RWPE2 (cell line): ENCODE measurements around the gene ALG5.

ENCODE experiments used
- ATAC-seq: fragments of 200-7000 bp; cut with Tn5 transposase; 3 replicates; pipeline ENCODE4 v1.9.1; 2021; ENCODE audit warnings: low read depth
- DNase-seq: peaks from one replicate; pipeline ENCODE4 v3.0.0-alpha.2; 2020; ENCODE audit warnings: low spot score
- H3K27ac ChIP-seq: fragments of 450-650 bp; 2 replicates; pipeline ENCODE4 v1.5.1; 2017; ENCODE audit warnings: mild to moderate bottlenecking; ENCODE audit not compliant: poor library complexity, severe bottlenecking
- H3K27me3 ChIP-seq: fragments of 250-450 bp; sonication (Bioruptor Pico); 2 replicates; pipeline ENCODE4 v1.5.1; 2021; ENCODE audit warnings: mild to moderate bottlenecking, moderate library complexity; ENCODE audit not compliant: insufficient read depth, poor library complexity, severe bottlenecking
- H3K36me3 ChIP-seq: fragments of 250-450 bp; sonication (Bioruptor Pico); 2 replicates; pipeline ENCODE4 v1.5.1; 2020; ENCODE audit warnings: low read depth, mild to moderate bottlenecking, moderate library complexity
- H3K4me1 ChIP-seq: fragments of 250-450 bp; sonication (Bioruptor Pico); 2 replicates; pipeline ENCODE4 v1.5.1; 2021; ENCODE audit warnings: mild to moderate bottlenecking, moderate library complexity; ENCODE audit not compliant: insufficient read depth, poor library complexity, severe bottlenecking
- H3K4me3 ChIP-seq: fragments of 250-450 bp; sonication (Bioruptor Pico); 2 replicates; pipeline ENCODE4 v1.5.1; 2021; ENCODE audit warnings: mild to moderate bottlenecking, moderate library complexity; ENCODE audit not compliant: severe bottlenecking
- H3K9me3 ChIP-seq: fragments of 250-450 bp; sonication (Bioruptor Pico); 2 replicates; pipeline ENCODE4 v1.5.1; 2021; ENCODE audit warnings: mild to moderate bottlenecking, moderate library complexity; ENCODE audit not compliant: severe bottlenecking
- CTCF ChIP-seq: fragments of 450-650 bp; IDR thresholded peaks from one replicate; pipeline ENCODE4 v1.5.1; 2017; ENCODE audit warnings: mild to moderate bottlenecking, moderate library complexity; ENCODE audit not compliant: poor library complexity, severe bottlenecking

The ALG5 gene

DNA sequence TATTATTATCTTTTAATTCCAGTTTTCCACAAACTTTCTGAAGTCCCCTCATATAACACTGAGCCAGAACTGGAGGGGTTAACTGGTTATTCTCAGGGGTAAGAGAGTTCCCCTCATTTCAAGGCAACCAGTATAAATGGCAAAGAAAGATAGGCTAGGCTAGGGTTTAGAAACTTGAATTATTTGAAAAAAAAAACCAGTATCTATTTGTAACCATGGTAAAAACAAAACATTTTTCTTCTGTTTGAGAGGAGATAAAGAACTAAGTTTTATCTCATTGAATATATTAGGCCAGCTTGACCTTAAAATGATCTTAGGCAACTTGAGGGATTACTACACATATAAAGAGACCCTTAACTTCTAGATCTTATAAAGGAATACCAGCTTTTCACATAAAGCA is 40.8 kb upstream of the ALG5 start:
- H3K4me1 ChIP-seq, result no peaks in the 10 kb centered on the region
- peaks cover 97% of the 10 kb centered on the region for H3K36me3 ChIP-seq
- no peaks in the 10 kb centered on the region for H3K27me3 ChIP-seq
- no peak overlapping the region for H3K4me3 ChIP-seq
- TF ChIP-seq CTCF, result no peak
- DNase-seq (no peak), ATAC-seq (no peak)
- H3K9me3 ChIP-seq, result no peaks in the 10 kb centered on the region
- H3K27ac ChIP-seq, result no peak overlapping the region

DNA sequence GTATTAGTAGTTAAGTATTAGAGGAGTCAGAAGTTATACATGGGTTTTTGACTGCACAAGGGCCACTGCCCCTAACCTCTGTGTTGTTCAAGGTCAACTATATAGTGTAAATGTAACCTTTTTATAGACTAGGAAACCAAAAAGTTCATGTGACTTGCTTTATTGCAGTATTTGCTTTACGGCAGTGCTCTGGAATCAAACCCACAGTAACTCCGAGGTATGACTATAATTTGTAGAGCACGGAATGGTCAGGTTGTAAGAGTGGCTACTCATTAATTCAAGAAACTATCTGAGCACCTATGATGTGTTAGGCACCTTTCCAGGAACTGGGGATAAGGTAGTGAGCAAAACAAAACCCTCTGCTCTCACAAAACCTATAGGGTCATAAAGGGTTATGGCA is 38.1 kb upstream of the ALG5 start:
- Histone ChIP-seq H3K27me3 (no peaks in the 10 kb centered on the region), H3K4me1 (no peaks in the 10 kb centered on the region), H3K4me3 (no peak overlapping the region), H3K9me3 (no peaks in the 10 kb centered on the region), H3K36me3 (peaks cover 95% of the 10 kb centered on the region), H3K27ac (no peak overlapping the region)
- no peak for ATAC-seq
- no peak for DNase-seq
- no peak for TF ChIP-seq CTCF

DNA sequence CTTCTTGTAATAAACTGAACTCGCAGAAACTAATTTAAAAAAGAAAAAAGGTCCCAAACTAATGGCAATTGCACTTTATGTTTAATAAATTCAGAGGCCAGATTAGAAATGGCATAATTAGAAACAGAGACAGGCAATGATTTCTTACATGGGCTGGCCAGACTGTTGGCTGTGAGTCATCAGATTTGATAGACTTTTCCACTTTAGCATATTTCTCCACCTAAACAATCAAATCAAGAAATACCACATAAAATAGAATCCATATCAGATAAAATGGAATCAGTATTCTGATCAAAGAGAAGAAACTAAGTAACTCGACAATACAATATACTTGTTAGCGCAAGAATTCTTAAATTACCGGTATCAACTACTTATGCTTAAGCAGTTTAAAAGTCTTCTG is 30.5 kb upstream of the ALG5 start:
- no peak overlapping the region for H3K27ac ChIP-seq
- no peak overlapping the region for H3K4me3 ChIP-seq
- no peaks in the 10 kb centered on the region for H3K9me3 ChIP-seq
- peaks cover 97% of the 10 kb centered on the region for H3K36me3 ChIP-seq
- ATAC-seq, result no peak
- H3K27me3 ChIP-seq, result no peaks in the 10 kb centered on the region
- no peak for DNase-seq
- peaks cover 8% of the 10 kb centered on the region for H3K4me1 ChIP-seq
- TF ChIP-seq CTCF, result no peak

DNA sequence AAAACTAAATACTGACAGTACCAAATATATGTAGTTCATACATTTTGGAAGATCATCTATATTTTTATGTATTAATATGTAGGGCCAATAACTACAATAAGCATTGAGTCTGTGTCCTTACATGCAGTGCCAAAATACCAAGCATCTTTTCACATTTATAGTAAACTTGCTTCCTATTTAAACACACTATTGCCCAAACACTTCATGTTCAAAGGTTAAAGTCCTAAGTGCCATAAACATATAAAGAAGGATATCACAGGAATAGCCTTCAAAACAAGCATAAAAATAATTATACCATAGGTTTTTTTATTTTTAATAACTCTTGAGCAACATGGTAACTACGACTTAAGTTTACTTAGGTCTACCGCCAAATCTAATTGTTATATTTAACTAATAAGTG is 28.5 kb upstream of the ALG5 start:
- DNase-seq, result no peak
- peaks cover 8% of the 10 kb centered on the region for H3K4me1 ChIP-seq
- no peaks in the 10 kb centered on the region for H3K27me3 ChIP-seq
- no peaks in the 10 kb centered on the region for H3K9me3 ChIP-seq
- peaks cover 100% of the 10 kb centered on the region for H3K36me3 ChIP-seq
- no peak overlapping the region for H3K4me3 ChIP-seq
- no peak overlapping the region for H3K27ac ChIP-seq
- TF ChIP-seq CTCF, result no peak
- ATAC-seq, result no peak

- no peak for TF ChIP-seq CTCF
- Histone ChIP-seq H3K27ac (no peak overlapping the region), H3K4me1 (peaks cover 8% of the 10 kb centered on the region), H3K27me3 (no peaks in the 10 kb centered on the region), H3K36me3 (peaks cover 100% of the 10 kb centered on the region), H3K4me3 (no peak overlapping the region), H3K9me3 (no peaks in the 10 kb centered on the region)
- ATAC-seq (no peak; the same call in 2 of the 3 replicates), DNase-seq (no peak)
Measured at GRCh38 chr13:37026771-37027170, 27.6 kb upstream of the ALG5 start.
